ENCODE measurements around the gene SH2D2A. TPM values are rescaled to one million over a fixed set of nuclear protein-coding genes. Genes with fewer than 3 reads are reported as not detected.
A peak's percentile ranks its signal among the peaks of the same experiment; 100 is the strongest.

The SH2D2A gene
- total and polyA plus RNA-seq, 9 of the 15 experiments (the other 6 are each of a cell fraction or from before 2014, with no cell fraction given) = 0.89 to 33.6 (median 6.9) TPM

DNA sequence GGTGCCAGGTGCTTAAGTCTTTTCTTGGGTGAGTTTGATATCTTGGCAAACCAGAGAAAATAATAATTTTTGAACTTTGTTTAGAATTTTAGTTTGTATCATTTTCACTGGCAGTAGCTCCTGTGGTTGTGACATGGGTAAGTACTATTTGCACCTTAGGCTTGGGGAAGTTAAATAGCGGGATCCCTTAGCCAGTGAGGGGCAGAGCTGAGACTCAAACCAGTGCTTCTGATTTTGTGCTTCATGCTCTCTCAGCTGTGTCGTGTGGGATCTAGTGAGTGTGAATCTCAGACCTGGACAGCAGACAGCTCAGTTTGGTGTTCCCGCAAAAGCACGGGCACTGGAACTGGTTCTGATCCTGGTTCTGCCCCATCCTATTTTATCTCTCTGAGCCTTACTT, 39.7 kb downstream of the SH2D2A start:
- DNase-seq (ENCODE audit: extremely low read depth in 1 of 4, low spot score in 3 of 4) = no peak
- Histone ChIP-seq H3K9ac (ENCODE audit: insufficient read depth in 1 of 2, low read depth in 2 of 2, low read length in 2 of 2) (peak overlapping the region in 1 of 2 experiments; percentile 18; a peak in 1 of 4 replicates), H3K9me3 (replicated peaks; ENCODE audit: control insufficient read depth, insufficient read depth, low read depth, low read length) (no peaks in the 10 kb centered on the region), H3K79me2 (ENCODE audit: control insufficient read depth, insufficient read depth, low read length) (peaks cover 91% of the 10 kb centered on the region), H3K4me1 (replicated peaks in 1 of 2; ENCODE audit: control insufficient read depth in 2 of 2, insufficient read depth in 2 of 2, low read length in 2 of 2) (peaks cover 16 to 31% of the 10 kb centered on the region in 2 experiments), H3K9me1 (ENCODE audit: control insufficient read depth, insufficient read depth, low read length) (no peaks in the 10 kb centered on the region), H4K20me1 (replicated peaks; ENCODE audit: control insufficient read depth, insufficient read depth, low read length) (peaks cover 13% of the 10 kb centered on the region; the same call in 1 of the 2 replicates), H3K27ac (ENCODE audit: extremely low read depth, low read depth, low read length) (no peak overlapping the region), H3K4me3 (no peak overlapping the region), H3K36me3 (ENCODE audit: control insufficient read depth, insufficient read depth, low read length) (peaks cover 52% of the 10 kb centered on the region; the same call in 2 of the 3 replicates), H2AFZ (ENCODE audit: low read depth, low read length) (no peak overlapping the region), H3K27me3 (ENCODE audit: control insufficient read depth in 2 of 2, insufficient read depth in 2 of 2, low read length in 2 of 2) (no peaks in the 10 kb centered on the region), H3K4me2 (ENCODE audit: insufficient read depth, low read length) (no peak overlapping the region)
- in situ Hi-C loops (cut with MboI) = no loop called here
- WGBS (ENCODE audit: insufficient coverage, low coverage, missing lambda C conversion rate) = 54% methylated on average over 4 of the region's 4 CpGs
- FAIRE-seq = no peak
- intact Hi-C loops (cut with micrococcal nuclease) = no loop called here
- POLR2A ChIA-PET = interaction anchor here (0.8 to 1.3 kb wide), 6 partner anchors 10 to 36 kb away, joined by 3 to 4 read pairs (median 4); partner anchors contain the start of genes MRPL24 and PRCC
- no TSS peak for BruUV-seq (replicated peaks)
- CTCF ChIA-PET (ENCODE audit: low intra/inter-chr PET ratio) = no interaction called here
- peak; percentile 52; the same call in 2 of the 3 replicates for ATAC-seq
- TF ChIP-seq PCBP2 (IDR thresholded peaks at IDR 0.05; ENCODE audit: low read depth, low read length, poor library complexity, severe bottlenecking) (no peak), ZNF121 (CRISPR knock-in tag; conservative IDR thresholded peaks at IDR 0.05) (no peak), ZNF316 (IDR thresholded peaks at IDR 0.05) (no peak), GABPB1 (CRISPR knock-in tag; IDR thresholded peaks at IDR 0.05) (no peak), SMARCB1 (IDR thresholded peaks at IDR 0.05; ENCODE audit: insufficient read length, low read depth) (no peak), TAF15 (IDR thresholded peaks at IDR 0.05; ENCODE audit: low read depth, low read length) (no peak), CREB1 (IDR thresholded peaks at IDR 0.05) (no peak), CREB1 (CRISPR knock-in tag; IDR thresholded peaks at IDR 0.05) (no peak), BACH1 (tag; IDR thresholded peaks at IDR 0.05) (no peak), ZFX (CRISPR knock-in tag; IDR thresholded peaks at IDR 0.05) (no peak), ZNF830 (CRISPR knock-in tag; IDR thresholded peaks at IDR 0.05) (no peak), ZNF24 (IDR thresholded peaks at IDR 0.05) (no peak), ZBTB7A (IDR thresholded peaks at IDR 0.05; ENCODE audit: borderline replicate concordance, control insufficient read depth, low read depth, low read length) (no peak), MTA2 (IDR thresholded peaks at IDR 0.05; ENCODE audit: low read depth) (no peak), ZNF324 (CRISPR knock-in tag; IDR thresholded peaks at IDR 0.05) (no peak), SIN3B (IDR thresholded peaks at IDR 0.05; ENCODE audit: low read depth) (no peak)
- TF ChIP-seq, protein P1, sequence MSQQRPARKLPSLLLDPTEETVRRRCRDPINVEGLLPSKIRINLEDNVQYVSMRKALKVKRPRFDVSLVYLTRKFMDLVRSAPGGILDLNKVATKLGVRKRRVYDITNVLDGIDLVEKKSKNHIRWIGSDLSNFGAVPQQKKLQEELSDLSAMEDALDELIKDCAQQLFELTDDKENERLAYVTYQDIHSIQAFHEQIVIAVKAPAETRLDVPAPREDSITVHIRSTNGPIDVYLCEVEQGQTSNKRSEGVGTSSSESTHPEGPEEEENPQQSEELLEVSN (IDR thresholded peaks at IDR 0.05; ENCODE audit: borderline replicate concordance in 1 of 2, extremely low read depth in 1 of 2, insufficient read depth in 1 of 2, insufficient read length in 1 of 2, low read depth in 1 of 2, low read length in 1 of 2, poor library complexity in 1 of 2, severe bottlenecking in 1 of 2) = no peak
- TF ChIP-seq, protein P2, sequence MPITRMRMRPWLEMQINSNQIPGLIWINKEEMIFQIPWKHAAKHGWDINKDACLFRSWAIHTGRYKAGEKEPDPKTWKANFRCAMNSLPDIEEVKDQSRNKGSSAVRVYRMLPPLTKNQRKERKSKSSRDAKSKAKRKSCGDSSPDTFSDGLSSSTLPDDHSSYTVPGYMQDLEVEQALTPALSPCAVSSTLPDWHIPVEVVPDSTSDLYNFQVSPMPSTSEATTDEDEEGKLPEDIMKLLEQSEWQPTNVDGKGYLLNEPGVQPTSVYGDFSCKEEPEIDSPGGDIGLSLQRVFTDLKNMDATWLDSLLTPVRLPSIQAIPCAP (CRISPR knock-in tag; IDR thresholded peaks at IDR 0.05; ENCODE audit: borderline replicate concordance) = no peak

Data from K562 (cell line).